ENCODE measurements around the gene MORC1.
"Not testable (repeated sequence)": the region's sequence is repeated elsewhere in the genome, so short reads cannot be mapped to it uniquely, and the experiment has no call there.

The MORC1 gene, protein sequence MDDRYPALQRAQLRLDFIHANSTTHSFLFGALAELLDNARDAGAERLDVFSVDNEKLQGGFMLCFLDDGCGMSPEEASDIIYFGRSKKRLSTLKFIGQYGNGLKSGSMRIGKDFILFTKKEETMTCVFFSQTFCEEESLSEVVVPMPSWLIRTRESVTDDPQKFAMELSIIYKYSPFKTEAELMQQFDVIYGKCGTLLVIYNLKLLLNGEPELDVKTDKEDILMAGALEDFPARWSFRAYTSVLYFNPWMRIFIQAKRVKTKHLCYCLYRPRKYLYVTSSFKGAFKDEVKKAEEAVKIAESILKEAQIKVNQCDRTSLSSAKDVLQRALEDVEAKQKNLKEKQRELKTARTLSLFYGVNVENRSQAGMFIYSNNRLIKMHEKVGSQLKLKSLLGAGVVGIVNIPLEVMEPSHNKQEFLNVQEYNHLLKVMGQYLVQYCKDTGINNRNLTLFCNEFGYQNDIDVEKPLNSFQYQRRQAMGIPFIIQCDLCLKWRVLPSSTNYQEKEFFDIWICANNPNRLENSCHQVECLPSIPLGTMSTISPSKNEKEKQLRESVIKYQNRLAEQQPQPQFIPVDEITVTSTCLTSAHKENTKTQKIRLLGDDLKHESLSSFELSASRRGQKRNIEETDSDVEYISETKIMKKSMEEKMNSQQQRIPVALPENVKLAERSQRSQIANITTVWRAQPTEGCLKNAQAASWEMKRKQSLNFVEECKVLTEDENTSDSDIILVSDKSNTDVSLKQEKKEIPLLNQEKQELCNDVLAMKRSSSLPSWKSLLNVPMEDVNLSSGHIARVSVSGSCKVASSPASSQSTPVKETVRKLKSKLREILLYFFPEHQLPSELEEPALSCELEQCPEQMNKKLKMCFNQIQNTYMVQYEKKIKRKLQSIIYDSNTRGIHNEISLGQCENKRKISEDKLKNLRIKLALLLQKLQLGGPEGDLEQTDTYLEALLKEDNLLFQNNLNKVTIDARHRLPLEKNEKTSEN

DNA sequence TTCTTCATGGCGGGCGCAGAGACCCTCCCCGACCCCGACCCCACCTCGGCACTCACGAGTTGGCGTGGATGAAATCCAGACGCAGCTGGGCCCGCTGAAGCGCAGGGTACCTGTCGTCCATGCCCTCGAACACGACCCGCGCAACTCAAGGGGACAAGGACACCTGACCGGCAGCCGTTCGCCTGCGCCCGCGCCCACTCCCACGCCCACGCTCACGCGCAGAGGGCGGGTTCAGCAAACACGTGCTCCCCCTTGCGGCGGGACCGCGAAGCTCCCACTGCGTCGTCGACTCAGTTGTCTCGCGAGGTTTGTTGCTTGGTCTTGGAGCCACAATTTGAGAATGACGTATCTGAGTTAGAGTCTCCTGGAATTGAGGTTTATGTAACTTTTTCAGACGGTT lies at the start of gene MORC1:
MORC1 (minus strand) TSS at position 196 of the 400 bp plus-strand sequence; CDS start at position 121, 75 bp downstream.
- no peak for DNase-seq

DNA sequence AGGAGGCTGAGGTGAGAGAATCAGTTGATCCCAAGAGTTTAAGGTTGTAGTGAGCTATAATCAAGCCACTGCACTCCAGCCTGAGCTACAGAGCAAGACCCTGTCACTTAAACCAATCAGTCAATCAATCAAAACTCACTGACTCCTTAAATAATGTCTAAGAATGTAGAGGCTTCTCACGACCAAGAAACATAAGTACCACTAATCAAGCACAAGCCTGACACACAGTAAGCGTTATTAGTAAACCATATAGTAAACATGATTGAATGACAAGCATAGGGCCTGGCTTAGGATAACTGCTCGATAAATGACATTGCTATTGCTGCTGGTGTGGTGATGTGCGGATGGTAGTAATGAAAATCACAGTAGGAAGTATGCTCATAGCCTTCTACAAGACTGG lies 48.0 kb upstream of the MORC1 start:
- no peak for DNase-seq

DNA sequence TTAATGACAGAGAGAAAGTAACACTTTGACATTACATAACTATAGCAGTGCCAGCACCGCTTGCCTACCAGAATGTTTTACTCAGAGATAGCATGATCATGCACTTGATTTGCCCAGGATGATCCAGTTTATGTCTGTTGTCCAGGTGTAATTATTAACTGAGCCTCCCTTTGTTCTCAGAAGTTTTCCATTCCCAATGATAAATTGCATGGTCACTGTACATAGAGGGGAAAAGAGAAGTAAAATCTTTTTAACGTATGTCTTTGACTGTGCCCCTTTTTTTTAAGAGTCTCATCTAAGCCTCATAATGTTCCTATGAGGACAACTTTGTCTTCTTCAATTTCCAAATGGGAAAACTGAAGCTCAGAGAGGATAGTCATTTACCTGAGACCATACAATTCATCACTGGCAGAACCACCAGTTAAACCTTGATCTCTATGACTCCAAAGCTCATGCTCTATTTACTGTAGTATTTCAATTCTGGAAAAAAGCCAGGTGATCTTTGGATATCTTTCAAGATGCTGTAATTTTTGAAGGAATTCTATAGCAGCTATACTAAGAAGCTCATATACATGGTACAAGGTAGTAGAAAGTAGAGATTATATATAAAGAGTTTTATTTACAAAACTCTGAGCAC lies 43.7 kb upstream of the MORC1 start:
- no peak for DNase-seq

DNA sequence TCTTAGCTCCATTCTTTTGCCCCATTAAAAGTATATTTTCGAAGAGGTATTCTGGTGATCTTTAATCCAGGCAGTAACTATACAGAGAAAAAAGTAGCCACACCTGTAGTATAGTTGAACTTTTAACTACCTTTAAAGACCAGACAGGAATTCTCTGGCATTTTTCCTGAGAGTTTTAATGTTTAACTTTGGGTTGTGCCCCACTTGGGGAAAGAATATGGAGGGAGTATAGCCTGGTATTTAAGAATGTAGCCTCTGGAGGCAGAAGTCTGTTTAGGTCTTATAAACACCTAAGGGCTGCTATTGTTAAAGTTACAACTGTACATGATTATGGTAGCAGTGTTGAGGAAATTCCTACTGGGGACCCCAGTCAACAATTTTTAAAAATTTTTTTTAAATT lies 37.9 kb upstream of the MORC1 start:
- no peak for DNase-seq

DNA sequence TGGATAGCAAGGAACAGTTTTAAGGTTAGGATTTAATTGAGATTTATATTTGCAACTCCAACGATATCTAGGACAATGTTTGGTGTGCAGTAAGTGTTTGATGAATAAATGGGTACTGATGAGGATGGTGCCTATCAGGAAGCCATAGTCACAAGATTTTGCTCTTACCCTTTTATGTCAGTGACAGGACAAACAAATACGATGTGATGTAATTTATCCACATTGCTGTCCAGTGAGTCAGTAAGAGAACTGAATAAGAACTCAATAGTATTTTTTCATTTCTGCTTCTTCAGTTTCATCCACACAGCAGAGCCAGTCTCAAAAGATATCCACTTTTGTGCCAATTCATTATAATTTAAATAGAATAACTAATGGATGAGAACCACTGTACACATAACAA lies 37.0 kb upstream of the MORC1 start:
- DNase-seq = no peak

DNA sequence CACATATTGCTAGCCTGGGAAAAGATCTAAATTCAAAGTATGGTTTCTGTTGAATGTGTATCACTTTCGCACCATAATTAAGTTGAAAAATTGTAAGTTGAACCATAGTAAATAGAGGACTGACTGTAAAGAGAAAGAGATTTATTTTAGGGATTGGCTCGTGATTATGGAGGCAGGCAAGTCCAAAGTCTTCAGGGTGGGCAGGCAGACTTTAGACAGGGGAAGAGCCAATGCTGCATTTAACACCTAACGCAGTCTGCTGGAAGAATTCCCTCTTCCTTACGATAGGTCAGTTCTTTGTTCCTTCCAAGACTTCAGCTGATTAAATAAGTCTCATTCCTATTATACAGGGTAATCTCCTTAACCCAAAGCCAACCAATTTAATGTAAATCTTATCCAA lies 34.4 kb upstream of the MORC1 start:
- DNase-seq = no peak

DNA sequence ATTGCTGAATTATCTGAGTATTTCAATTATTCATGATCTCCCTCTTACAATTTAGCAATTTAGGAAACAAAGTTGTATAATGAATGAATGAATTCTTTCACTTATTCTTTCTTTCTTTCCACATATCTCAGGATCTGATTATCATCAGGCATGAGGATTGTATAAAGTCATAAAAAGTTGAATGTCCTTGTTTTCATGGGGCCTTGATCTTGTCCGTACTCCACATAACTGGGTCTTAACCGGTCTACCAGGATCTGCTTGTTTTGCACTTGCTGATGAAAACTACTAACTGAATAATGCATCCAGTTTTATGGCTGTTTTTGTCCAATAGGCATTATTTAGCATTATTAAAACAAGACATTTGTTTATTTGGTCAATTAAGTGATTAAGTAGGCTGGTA lies 31.1 kb upstream of the MORC1 start:
- DNase-seq = no peak

DNA sequence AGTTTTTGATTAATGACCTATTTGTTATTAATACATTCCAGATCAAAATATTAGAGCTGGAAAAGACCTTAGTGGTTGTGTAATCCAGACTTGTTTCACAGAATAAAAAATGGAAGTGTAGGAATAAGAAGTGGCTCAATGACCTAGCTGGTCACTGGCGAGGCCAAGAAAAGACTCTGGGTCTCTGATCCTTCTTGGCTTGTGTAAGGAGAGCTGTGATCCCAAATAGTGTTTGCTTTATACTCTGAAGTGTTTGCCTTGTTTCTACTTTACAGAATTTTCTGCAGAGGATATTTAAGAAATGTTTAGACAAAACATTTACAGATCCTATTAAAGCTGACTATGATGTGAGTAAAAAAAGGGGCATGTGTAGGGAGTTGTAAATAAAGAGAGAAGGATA lies 25.7 kb upstream of the MORC1 start:
- no peak for DNase-seq

DNA sequence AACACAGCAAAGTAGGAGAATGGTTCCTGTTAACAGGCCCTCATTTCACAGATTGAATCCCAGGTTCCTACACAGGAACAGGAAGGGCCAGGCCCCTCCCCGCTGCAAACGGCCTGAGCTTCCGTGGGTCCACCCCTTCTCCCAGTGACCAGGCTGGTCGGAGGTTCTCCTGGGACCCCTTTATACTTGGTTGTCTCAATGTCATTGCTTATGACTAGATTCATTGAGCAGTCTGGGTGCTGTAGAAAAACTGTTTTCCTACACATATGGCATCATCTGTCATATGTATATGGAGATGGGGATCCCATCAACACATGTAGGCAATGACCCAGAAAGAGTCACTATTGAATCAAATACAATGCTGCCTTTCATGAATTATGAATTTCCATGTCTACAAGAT lies 22.4 kb upstream of the MORC1 start:
- no peak for DNase-seq

DNA sequence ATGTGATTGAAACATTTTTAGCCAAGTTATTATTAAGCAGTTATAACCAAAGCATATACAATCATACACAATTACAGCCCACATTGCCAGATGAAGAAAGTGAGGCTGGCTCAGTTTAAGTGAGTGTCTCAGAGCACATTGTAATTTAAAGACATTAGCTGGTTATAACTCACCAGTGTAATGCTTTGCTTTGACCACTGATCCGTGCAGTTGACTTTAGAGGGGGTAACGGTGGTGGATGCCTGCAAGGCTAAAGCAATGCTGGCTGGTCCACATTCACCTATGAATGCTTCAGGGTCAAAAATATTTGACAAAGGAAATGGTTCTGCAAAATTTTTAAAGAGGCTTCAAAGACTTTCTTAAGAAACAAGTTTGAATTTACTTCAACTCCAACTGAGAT lies 19.8 kb upstream of the MORC1 start:
- no peak for DNase-seq

DNA sequence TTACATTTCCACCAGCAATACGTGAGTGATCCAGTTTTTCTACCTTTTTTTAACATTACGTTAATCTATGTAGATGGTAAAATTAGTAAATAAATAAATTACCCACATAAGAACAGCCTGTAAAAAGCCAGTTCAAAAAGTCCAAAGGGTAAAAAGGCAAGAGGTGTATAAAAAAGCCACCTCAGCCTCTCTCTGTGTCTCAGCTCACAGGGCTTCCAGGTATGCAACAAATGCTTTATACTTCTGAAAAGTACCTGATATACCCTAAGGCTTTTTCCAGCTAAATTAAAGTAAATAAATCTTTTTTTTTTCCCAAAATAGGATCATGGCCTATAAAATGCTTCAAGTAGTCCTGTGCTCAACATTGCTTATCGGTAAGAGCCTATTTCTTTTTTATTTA lies 18.6 kb upstream of the MORC1 start, which contains the start of gene C3orf85:
C3orf85 (plus strand) TSS at position 197 of the 400 bp plus-strand sequence; CDS start at position 326, 129 bp downstream.
- DNase-seq = no peak

DNA sequence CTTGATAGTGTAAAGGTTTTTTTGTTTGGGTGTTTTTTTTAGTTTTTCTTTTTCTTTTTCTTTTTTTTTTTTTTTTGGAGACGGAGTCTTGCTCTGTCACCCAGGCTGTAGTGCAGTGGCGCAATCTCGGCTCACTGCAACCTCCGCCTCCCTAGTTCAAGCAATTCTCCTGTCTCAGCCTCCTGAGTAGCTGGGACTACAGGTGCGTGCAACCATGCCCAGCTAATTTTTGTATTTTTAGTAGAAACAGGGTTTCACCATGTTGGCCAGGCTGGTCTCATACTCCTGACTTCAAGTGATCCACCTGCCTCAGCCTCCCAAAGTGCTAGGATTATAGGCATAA lies 15.5 kb upstream of the MORC1 start:
- not testable (repeated sequence) for DNase-seq

DNA sequence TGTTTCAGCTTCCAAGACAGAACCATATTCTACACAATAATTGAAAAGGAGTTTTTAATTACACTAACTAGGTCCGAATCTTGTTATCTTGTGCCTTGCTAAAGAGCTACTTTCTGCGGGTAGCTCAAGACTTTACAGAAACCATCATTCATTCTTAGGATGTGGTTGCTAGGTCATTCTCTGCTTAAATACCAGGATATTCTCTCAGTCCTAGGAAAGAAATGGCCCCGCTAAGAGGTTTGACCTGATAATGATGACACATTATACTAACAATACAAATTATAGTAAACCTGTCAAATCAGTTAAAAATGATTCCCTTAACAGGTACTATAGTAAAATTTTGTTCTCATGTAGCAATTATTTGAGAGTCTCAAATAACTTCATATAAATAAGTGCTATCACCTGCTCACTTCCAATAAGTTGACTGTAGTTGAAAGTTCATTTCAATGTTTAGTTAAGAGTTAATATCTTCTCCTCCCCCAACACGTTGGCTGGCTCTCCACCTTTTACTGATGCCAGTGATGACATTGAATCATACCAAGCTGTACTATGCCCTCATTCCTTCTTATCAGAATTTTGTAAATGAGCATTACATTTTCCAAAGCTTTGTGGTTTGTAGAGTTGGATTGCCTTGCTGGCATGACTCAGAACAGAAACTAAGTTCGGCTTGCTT lies 15.0 kb upstream of the MORC1 start:
- no peak for DNase-seq

DNA sequence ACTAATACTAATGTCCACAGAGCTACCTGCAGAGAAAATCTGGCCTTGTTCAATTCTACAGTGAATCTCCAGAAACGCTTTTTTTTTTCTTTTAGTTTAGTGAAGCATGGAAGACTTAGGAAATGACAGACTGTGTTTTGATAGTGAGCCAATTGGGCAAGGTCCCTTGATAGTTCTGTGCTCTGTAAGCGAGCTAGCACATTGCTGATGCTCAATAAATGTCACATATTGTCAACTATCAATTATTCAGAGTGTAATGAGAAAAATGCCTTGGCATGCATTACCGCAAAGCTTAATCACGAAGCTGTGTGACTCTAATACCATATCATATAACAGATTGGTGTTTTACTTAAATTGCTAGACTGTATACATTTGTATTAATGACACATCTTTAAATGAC lies 13.3 kb upstream of the MORC1 start:
- no peak for DNase-seq

DNA sequence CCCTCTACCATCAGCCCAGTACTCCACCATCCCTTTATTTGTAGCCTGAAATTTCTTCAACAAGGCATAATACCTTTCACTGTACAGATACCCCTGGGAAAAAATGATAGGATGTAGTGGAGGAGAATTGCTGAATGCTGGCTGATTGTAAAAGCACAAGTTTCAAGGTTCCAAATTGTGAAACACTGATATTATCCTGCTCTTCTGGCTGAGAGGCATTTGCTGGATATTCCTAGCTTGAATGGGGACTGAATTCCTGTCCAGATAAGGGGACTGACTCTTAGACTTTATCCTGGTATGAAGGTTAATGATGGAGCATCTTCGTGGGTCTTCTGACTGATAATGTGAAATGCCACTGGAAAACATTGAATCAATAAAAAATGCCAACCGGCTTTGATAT lies 9.6 kb upstream of the MORC1 start:
- no peak for DNase-seq

DNA sequence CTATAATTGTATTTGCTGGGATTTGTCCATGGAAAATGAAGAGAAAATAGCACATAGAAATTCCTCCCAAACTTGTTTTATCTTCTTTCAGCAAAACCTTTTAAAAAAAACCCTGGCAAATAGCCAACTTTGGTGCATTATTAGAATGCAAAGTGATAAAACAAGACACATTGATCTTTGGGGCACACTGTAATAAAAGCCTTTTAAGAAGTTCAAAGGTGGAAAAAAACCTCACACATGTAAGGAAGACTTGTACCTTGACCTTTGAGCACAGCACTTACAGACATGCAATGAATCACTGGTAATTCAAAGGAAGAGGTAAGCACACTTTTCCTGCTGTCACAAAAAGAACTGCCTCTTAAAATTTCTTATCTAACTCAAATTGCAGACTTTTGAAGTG lies 8.0 kb upstream of the MORC1 start:
- no peak for DNase-seq

DNA sequence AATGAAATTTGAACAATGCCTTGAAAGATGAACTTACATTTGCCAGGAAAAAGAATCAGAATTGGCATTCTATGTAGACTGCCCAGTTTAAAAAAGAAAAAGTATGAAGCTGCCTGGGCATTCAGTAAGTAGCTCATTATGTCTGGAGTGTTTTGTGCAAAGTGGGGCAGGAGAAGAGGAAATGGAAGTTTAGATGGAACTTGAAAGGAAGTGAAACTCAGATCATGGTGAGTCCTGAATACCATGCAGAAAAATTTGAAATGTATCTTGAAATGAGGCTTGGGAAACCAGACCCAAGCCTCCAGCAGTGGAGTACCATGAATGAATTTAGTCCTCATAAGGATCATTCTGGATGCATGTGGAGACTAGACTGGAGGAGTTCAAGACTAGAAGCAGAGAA lies 4.8 kb upstream of the MORC1 start:
- DNase-seq = no peak

DNA sequence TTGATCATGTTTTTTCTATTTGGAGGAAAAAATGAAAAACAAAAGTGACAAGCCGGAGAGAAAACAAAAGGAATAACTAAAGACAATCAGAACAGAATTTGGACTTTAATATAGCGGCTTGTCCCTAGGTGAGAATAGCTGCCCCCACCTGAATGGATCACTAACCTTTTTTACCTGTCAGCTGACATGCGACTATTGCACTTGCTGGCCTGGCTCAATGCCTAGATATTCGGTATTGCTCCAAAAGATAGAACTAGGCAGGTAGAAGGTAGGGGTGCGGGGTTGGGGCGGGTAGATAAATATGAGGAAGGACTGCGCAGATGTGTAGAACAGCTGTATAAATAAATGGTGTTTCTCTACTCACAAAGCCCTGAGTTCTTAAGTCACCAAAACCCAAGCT lies 650 bp upstream of the MORC1 start:
- DNase-seq = no peak

DNA sequence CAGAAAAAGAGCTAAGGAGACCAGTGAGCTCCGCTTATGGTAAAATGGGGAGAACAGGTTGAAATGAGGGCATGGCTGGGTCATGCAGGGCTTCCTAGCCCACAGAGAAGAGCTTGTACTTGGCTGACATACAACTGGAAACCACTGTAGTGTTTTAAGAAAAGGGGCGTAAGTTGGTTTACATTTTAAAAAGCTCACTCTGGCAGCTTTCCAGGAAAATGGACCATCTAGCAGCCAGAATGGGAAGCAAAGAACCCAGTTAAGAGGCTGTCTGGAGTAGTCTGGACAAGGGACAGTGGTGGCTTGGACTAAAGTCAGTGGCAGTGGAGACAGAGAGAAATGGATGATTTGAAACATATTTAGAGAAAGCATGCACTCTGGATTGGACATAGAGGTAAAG lies 1.9 kb downstream of the MORC1 start:
- DNase-seq = no peak

DNA sequence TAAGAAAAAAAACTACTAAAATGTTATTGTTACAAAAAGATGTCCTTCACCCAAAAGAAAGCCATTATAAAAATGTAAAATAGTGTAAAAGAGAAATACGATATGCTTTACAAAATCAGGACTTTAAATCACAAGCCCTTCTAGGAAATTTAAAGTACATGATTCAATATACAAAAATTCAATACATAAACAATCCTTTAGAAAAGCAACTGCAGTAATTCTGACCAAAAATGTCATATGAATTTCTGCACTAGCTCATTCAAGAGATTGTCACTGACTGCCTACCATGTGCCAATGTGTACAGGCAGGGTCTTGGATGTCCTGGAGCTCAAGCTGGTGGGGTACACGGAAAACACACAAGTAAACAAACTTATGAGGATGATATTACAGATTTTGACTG lies 2.5 kb downstream of the MORC1 start:
- no peak for DNase-seq

DNA sequence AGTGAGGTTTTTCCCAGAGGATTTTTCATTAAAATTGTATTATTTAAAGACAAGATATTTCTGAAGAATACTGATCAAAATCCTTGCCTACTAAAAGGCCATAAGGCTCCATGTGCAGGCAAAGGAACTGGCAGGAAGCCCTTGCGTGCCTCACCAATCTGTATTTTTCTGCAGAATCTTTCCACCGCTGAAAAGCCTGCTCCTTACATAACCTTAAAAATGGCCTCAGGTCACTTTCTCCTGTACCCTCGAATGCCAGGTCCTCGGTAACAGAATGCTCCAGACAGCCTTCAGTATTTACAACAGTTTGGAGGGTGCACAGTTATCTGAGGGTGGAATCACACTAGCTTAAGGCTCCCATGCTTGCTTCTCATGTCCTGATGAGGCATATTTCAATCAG lies 3.2 kb downstream of the MORC1 start:
- DNase-seq = no peak

DNA sequence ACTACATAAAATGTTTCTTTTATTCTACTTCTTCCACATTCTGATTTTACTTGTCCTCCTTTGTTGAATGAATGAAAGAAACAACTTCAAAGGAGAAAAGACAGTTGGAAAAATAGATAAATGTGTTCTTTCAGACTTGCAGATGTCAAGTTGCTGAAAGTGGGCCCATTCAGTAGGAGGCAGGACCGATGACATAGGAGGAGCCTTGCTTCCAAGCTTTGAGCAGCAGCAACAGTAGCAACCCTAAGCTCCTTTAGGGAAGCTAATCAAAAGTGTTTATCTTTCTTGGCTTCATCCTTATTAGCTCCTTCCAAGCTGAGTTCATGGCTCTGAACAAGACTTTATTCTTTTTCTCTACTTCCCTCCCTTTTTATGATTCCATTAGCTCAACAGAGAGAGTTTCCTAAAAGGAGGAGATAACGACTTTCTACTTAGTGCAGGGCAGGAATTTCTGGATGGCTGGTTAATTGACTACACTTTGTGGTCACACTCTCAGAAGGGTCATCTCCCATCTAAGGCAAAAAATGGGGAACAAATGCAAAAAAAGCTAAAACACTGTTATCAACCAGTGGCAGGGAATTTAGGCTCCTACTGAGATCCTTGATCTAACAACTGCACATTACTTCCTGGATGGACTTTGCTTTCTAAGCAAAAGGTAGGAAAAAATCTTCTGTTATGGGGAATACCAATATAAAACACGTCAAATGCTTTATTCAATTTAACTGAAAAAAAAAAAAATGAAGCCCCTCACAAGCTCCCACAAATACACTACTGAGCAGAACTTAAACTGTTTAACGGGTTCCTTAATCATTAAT lies 4.8 kb downstream of the MORC1 start:
- no peak for DNase-seq
